Activated T-cell treated with anti-CD3 and anti-CD28 coated beads, Interleukin-2, amount 50 U/mL, for 4 hours (primary cell): Measurements from ENCODE around the gene STIM1. TPM values are rescaled to one million over a fixed set of nuclear protein-coding genes. Genes with fewer than 3 reads are reported as not detected.
"Not testable (repeated sequence)": the region's sequence is repeated elsewhere in the genome, so short reads cannot be mapped to it uniquely, and the experiment has no call there.

ENCODE experiments used
- ATAC-seq, 2 donors: fragments of 200-7000 bp; cut with Tn5 transposase; one replicate each; pipeline ENCODE4 v1.10.0; 2021
- DNase-seq: peaks from one replicate; pipeline ENCODE4 v3.0.0-alpha.2; 2020
- H3K27me3 Mint-ChIP-seq: one replicate; pipeline ENCODE4 v1.8.0; 2021; ENCODE audit warnings: low read depth, mixed read lengths
- H3K36me3 Mint-ChIP-seq: one replicate; pipeline ENCODE4 v1.8.0; 2022; ENCODE audit warnings: mixed read lengths; ENCODE audit not compliant: insufficient read depth
- H3K4me1 Mint-ChIP-seq: one replicate; pipeline ENCODE4 v1.8.0; 2021; ENCODE audit warnings: low read depth, mixed read lengths
- H3K4me3 Mint-ChIP-seq: one replicate; pipeline ENCODE4 v1.8.0; 2021; ENCODE audit warnings: mild to moderate bottlenecking, moderate library complexity, mixed read lengths
- H3K9me3 Mint-ChIP-seq: one replicate; pipeline ENCODE4 v1.8.0; 2021; ENCODE audit warnings: mixed read lengths
- total RNA-seq, 3 donors: library from RNA; stranded (reverse); gene quantifications; one replicate each; pipeline ENCODE4 v1.2.1, GENCODE V29; 2021

The STIM1 gene
- total RNA-seq, 3 donors from 2014 or later, result 35.6 to 42.5 (median 37.4) TPM

- H3K9me3 Mint-ChIP-seq, H3K27me3 Mint-ChIP-seq, H3K4me1 Mint-ChIP-seq, H3K4me3 Mint-ChIP-seq, ATAC-seq, DNase-seq: not testable (repeated sequence)
- peaks cover 43% of the 10 kb centered on the region for H3K36me3 Mint-ChIP-seq
Observed at GRCh38 chr11:4130219-4130618, 274.8 kb downstream of the STIM1 start.

- Mint-ChIP-seq H3K36me3 (peaks cover 50% of the 10 kb centered on the region), H3K27me3 (no peaks in the 10 kb centered on the region), H3K4me3 (no peak overlapping the region), H3K4me1 (peaks cover 3% of the 10 kb centered on the region), H3K9me3 (peaks cover 15% of the 10 kb centered on the region)
- ATAC-seq (no peak), DNase-seq (no peak)
Observed at GRCh38 chr11:4134806-4135205, 279.3 kb downstream of the STIM1 start.

GRCh38 chr11:4138497-4138896 lies 283.0 kb downstream of the STIM1 start:
- H3K9me3 Mint-ChIP-seq, result peaks cover 29% of the 10 kb centered on the region
- no peak for ATAC-seq
- H3K4me3 Mint-ChIP-seq, result no peak overlapping the region
- peaks cover 3% of the 10 kb centered on the region for H3K4me1 Mint-ChIP-seq
- H3K27me3 Mint-ChIP-seq, result no peaks in the 10 kb centered on the region
- no peak for DNase-seq
- peaks cover 69% of the 10 kb centered on the region for H3K36me3 Mint-ChIP-seq

- Mint-ChIP-seq H3K27me3 (no peaks in the 10 kb centered on the region), H3K4me1 (no peaks in the 10 kb centered on the region), H3K9me3 (peaks cover 29% of the 10 kb centered on the region), H3K4me3 (no peak overlapping the region), H3K36me3 (peaks cover 60% of the 10 kb centered on the region)
- DNase-seq, result no peak
- ATAC-seq, result no peak
Observed at GRCh38 chr11:4140067-4140636, 284.7 kb downstream of the STIM1 start.

Other genes starting within 250 kb of the STIM1 start
- gene ART5, start 213.7 kb upstream of the STIM1 start, total RNA-seq, result not detected
- gene ART1, start 210.5 kb upstream of the STIM1 start, total RNA-seq, result not detected
- 1 to 10 TPM; 1.1 to 1.7 (median 1.2) TPM for gene CHRNA10, start 184.3 kb upstream of the STIM1 start, total RNA-seq
- gene NUP98, start 58.1 kb upstream of the STIM1 start, total RNA-seq, result 100 to 1,000 TPM; 118 to 124 (median 119) TPM
- 10 to 100 TPM; 28.9 to 31.2 (median 29.0) TPM for gene PGAP2, start 47.1 kb upstream of the STIM1 start, total RNA-seq
- 100 to 1,000 TPM; 174 to 187 (median 184) TPM for gene RHOG, start 14.7 kb upstream of the STIM1 start, total RNA-seq
- 100 to 1,000 TPM; 107 to 147 (median 118) TPM for gene RRM1, start 239.1 kb downstream of the STIM1 start, total RNA-seq